Prostate gland (tissue), 2 donors: ENCODE measurements around the gene SORBS2.

ENCODE experiments used
- CTCF ChIP-seq, 4 experiments: fragments of 200-600 bp in 2 of 4; fragments of 450-650 bp in 2 of 4; sonication (generic) in 2 of 4; IDR thresholded peaks; 1 replicate in 3 of 4; 2 replicates in 1 of 4; pipeline ENCODE4 v1.5.1; 2016 to 2019; ENCODE audit warnings: antibody characterized with exemption in 4 of 4, mild to moderate bottlenecking in 2 of 4, moderate library complexity in 2 of 4
- POLR2A ChIP-seq: fragments of 450-650 bp; IDR thresholded peaks from one replicate; pipeline ENCODE4 v1.6.1; 2016; ENCODE audit warnings: antibody characterized with exemption, mild to moderate bottlenecking
- POLR2AphosphoS5 ChIP-seq: sonication (generic); formaldehyde crosslinking; IDR thresholded peaks from one replicate; pipeline ENCODE4 v1.6.1; 2017; ENCODE audit warnings: antibody characterized with exemption

- TF ChIP-seq POLR2A (no peak), CTCF (IDR thresholded peaks at IDR 0.05) (no peak), POLR2AphosphoS5 (no peak)
These were observed 73.9 kb downstream of the SORBS2 start for GRCh38 chr4:185738038-185738552.
